Upper lobe of left lung (tissue), 4 donors: ENCODE results near the gene TMEM44.

ENCODE experiments used
- CTCF ChIP-seq, 6 experiments: fragments of 450-650 bp in 4 of 6; fragments of 200-600 bp in 2 of 6; sonication (generic) in 2 of 6; IDR thresholded peaks; one replicate each; pipeline ENCODE4 v1.5.1; 2016 to 2019; ENCODE audit warnings: antibody characterized with exemption in 6 of 6
- POLR2A ChIP-seq, 4 donors: fragments of 450-650 bp; IDR thresholded peaks; one replicate each; pipeline ENCODE4 v1.5.1; 2016 to 2017; ENCODE audit warnings: antibody characterized with exemption in 4 of 4, mild to moderate bottlenecking in 2 of 4
- POLR2AphosphoS5 ChIP-seq, 2 donors: sonication (generic); formaldehyde crosslinking; IDR thresholded peaks; one replicate each; pipeline ENCODE4 v1.5.1; 2017; ENCODE audit warnings: antibody characterized with exemption in 2 of 2

DNA sequence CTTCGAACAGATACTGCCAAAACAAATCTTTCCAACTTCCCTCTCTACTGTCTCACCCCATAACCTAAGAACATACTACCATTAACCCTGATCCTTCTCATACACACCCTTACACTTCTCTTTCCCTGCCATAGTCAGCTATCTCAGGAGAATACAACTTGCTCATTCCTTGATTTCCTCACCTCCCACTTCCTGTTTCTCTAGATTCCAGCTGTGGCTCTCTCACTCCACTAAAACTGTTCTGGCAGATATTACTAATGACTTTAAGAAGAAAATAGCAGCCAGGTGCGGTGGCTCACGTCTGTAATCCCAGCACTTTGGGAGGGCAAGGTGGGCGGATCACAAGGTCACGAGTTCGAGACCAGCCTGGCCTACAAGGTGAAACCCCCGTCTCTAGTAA is 34.1 kb upstream of the TMEM44 start:
- no peak for TF ChIP-seq POLR2A (IDR thresholded peaks at IDR 0.05)
- no peak for TF ChIP-seq CTCF (IDR thresholded peaks at IDR 0.05)
- no peak for TF ChIP-seq POLR2AphosphoS5 (IDR thresholded peaks at IDR 0.05)
